ENCODE results near the gene SCGN.

DNA sequence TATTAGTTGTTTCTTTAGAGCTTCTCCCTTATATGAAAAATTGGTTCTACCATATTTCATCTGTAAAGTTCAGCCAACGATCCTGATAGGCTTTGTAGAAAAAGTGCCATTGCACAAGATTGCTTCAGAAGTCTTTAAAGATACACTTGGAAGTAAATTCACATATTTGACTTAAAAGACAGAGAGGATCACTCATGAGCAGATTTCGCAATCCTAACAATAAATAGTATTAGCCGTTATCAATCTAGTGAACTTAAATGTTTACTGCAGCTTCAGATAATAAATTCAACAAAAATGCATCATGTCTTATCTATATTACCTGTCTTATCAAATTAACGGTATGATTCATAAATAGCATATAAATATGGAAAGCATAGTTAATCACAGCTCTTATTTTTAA, 93.8 kb downstream of the SCGN start:
- no peak for TF ChIP-seq ZBTB8A (IDR thresholded peaks at IDR 0.05; ENCODE audit: partially characterized antibody)
- TF ChIP-seq SMC3 (conservative IDR thresholded peaks at IDR 0.05; ENCODE audit: insufficient read depth, low read depth, low read length), result no peak
- TF ChIP-seq, protein P1, sequence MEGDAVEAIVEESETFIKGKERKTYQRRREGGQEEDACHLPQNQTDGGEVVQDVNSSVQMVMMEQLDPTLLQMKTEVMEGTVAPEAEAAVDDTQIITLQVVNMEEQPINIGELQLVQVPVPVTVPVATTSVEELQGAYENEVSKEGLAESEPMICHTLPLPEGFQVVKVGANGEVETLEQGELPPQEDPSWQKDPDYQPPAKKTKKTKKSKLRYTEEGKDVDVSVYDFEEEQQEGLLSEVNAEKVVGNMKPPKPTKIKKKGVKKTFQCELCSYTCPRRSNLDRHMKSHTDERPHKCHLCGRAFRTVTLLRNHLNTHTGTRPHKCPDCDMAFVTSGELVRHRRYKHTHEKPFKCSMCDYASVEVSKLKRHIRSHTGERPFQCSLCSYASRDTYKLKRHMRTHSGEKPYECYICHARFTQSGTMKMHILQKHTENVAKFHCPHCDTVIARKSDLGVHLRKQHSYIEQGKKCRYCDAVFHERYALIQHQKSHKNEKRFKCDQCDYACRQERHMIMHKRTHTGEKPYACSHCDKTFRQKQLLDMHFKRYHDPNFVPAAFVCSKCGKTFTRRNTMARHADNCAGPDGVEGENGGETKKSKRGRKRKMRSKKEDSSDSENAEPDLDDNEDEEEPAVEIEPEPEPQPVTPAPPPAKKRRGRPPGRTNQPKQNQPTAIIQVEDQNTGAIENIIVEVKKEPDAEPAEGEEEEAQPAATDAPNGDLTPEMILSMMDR (IDR thresholded peaks at IDR 0.05 in 2 of 3, conservative IDR thresholded peaks at IDR 0.05 in 1 of 3; ENCODE audit: insufficient read depth in 2 of 3, low read depth in 1 of 3, low read length in 3 of 3), result no peak
- TF ChIP-seq PTRF (tag; IDR thresholded peaks at IDR 0.05), result no peak
- no peak for TF ChIP-seq CHD2 (IDR thresholded peaks at IDR 0.05; ENCODE audit: low read depth, low read length)
- no peak for TF ChIP-seq NR2C1 (IDR thresholded peaks at IDR 0.05)
- no peak for TF ChIP-seq NR2C1 (tag; IDR thresholded peaks at IDR 0.05)
- TF ChIP-seq TBL1XR1 (IDR thresholded peaks at IDR 0.05; ENCODE audit: low read length in 2 of 2), result no peak
- TF ChIP-seq POLR2AphosphoS5 (IDR thresholded peaks at IDR 0.05; ENCODE audit: control insufficient read depth, insufficient read depth, low read depth, low read length), result no peak
- TF ChIP-seq, protein P2, sequence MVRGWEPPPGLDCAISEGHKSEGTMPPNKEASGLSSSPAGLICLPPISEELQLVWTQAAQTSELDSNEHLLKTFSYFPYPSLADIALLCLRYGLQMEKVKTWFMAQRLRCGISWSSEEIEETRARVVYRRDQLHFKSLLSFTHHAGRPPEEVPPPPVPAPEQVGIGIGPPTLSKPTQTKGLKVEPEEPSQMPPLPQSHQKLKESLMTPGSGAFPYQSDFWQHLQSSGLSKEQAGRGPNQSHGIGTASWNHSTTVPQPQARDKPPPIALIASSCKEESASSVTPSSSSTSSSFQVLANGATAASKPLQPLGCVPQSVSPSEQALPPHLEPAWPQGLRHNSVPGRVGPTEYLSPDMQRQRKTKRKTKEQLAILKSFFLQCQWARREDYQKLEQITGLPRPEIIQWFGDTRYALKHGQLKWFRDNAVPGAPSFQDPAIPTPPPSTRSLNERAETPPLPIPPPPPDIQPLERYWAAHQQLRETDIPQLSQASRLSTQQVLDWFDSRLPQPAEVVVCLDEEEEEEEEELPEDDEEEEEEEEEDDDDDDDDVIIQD (CRISPR knock-in tag; IDR thresholded peaks at IDR 0.05), result no peak
- no peak for TF ChIP-seq ZNF79 (CRISPR knock-in tag; IDR thresholded peaks at IDR 0.05; ENCODE audit: low read depth)
- no peak for TF ChIP-seq EZH2 (IDR thresholded peaks at IDR 0.05; ENCODE audit: borderline replicate concordance, low read depth, low read length)
- no peak for TF ChIP-seq ZNF57 (CRISPR knock-in tag; IDR thresholded peaks at IDR 0.05)
- TF ChIP-seq, protein P3, sequence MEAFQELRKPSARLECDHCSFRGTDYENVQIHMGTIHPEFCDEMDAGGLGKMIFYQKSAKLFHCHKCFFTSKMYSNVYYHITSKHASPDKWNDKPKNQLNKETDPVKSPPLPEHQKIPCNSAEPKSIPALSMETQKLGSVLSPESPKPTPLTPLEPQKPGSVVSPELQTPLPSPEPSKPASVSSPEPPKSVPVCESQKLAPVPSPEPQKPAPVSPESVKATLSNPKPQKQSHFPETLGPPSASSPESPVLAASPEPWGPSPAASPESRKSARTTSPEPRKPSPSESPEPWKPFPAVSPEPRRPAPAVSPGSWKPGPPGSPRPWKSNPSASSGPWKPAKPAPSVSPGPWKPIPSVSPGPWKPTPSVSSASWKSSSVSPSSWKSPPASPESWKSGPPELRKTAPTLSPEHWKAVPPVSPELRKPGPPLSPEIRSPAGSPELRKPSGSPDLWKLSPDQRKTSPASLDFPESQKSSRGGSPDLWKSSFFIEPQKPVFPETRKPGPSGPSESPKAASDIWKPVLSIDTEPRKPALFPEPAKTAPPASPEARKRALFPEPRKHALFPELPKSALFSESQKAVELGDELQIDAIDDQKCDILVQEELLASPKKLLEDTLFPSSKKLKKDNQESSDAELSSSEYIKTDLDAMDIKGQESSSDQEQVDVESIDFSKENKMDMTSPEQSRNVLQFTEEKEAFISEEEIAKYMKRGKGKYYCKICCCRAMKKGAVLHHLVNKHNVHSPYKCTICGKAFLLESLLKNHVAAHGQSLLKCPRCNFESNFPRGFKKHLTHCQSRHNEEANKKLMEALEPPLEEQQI (IDR thresholded peaks at IDR 0.05), result no peak

Measured in K562 (cell line).